Ovary (tissue), 9 donors: ENCODE measurements around the gene PIGS. TPM values are rescaled to one million over a fixed set of nuclear protein-coding genes. Genes with fewer than 3 reads are reported as not detected.

Experiments
- DNase-seq, 5 donors: peaks; one replicate each; pipeline ENCODE4 v3.0.0-alpha.2; 2019 to 2020
- H3K27ac ChIP-seq, 2 donors: fragments of 200-600 bp; one replicate each; pipeline versions ENCODE4 v1.5.1 to v1.8.0; 2019 to 2022
- H3K27me3 ChIP-seq: fragments of 200-600 bp; one replicate; pipeline ENCODE4 v1.8.0; 2022
- H3K36me3 ChIP-seq: fragments of 200-600 bp; sonication (generic); one replicate; pipeline ENCODE4 v1.5.1; 2019
- H3K4me1 ChIP-seq: one replicate; pipeline ENCODE4 v1.8.1; 2013; ENCODE audit warnings: mild to moderate bottlenecking, moderate library complexity; ENCODE audit not compliant: insufficient read depth
- H3K4me3 ChIP-seq: fragments of 200-600 bp; sonication (generic); one replicate; pipeline ENCODE4 v1.5.1; 2017
- H3K9me3 ChIP-seq, 2 donors: fragments of 200-600 bp in 1 of 2; sonication (generic) in 1 of 2; one replicate each; pipeline versions ENCODE4 v1.5.1 to v1.8.1; 2013 to 2019; ENCODE audit warnings: mild to moderate bottlenecking in 1 of 2, moderate library complexity in 1 of 2
- CTCF ChIP-seq, 3 donors: fragments of 450-650 bp in 2 of 3; fragments of 200-600 bp in 1 of 3; IDR thresholded peaks; one replicate each; pipeline versions ENCODE4 v1.5.1 to v1.8.0; 2016 to 2022; ENCODE audit warnings: antibody characterized with exemption in 3 of 3, mild to moderate bottlenecking in 1 of 3
- EP300 ChIP-seq: sonication (generic); formaldehyde crosslinking; IDR thresholded peaks from one replicate; pipeline ENCODE4 v1.6.1; 2017; ENCODE audit warnings: antibody characterized with exemption
- POLR2A ChIP-seq: fragments of 450-650 bp; IDR thresholded peaks from one replicate; pipeline ENCODE4 v1.6.1; 2017; ENCODE audit warnings: antibody characterized with exemption, mild to moderate bottlenecking, moderate library complexity
- WGBS, 3 donors: extraction: QIAGEN DNeasy Blood & Tissue Kit in 1 of 3; methylation state at CpG; one replicate each; pipeline versions ENCODE4 v1.1.5 to v1.1.7; 2013 to 2017; 5-methylcytosine and 5-hydroxymethylcytosine counted together
- intact Hi-C, 4 donors: fragments of 100-400 bp; cut with DNase I; formaldehyde crosslinking; loops; one replicate each; pipeline versions ENCODE4 v1.11.0 to v1.15.1; 2022 to 2023
- polyA plus RNA-seq, 2 donors: library from polyadenylated mRNA; stranded (reverse); fragments of 200-250 nt in 1 of 2; fragments of 350-450 nt in 1 of 2; fragmentation: Illumina TruSeq in 1 of 2; extraction: RNeasy Lipid Tissue Mini Kit (QIAGEN cat#74804) in 1 of 2; gene quantifications; one replicate each; pipeline ENCODE4 v1.2.3, GENCODE V29; 2013 to 2014
- total RNA-seq, 7 donors: library from RNA; depleted of rRNA in 2 of 7; stranded (reverse); fragments of >200 nt in 2 of 7; fragmentation: NEBNext Ultra II Directional in 3 of 7; extraction: Animal tissue kit (Norgen Biotek cat#: 25700) in 3 of 7; gene quantifications; one replicate each; pipeline versions ENCODE4 v1.1.0 to v1.2.4, GENCODE V29; 2016 to 2023
- donor health status: DM: no; HTN: no; CAD: no; lungs with moderate emphysema.
- donor health status: DM: no; HTN: no; CAD: no.
- donor health status: Bipolar disorder and iron deficiency.
- donor health status: DM: yes; HTN: yes; CAD: no.
- donor health status: DM: no; HTN: no; CAD: no.
- donor health status: DM: yes; HTN: yes; CAD: no.

PIGS gene
- total and polyA plus RNA-seq, 9 donors: 16.1 to 64.8 (median 33.5) TPM

GRCh38 chr17:28582513-28582912, 11.2 kb upstream of the PIGS start:
- WGBS, 3 donors: 98% methylated on average over 2 of the region's 2 CpGs
- TF ChIP-seq POLR2A: no peak
- intact Hi-C loops: no loop called here

GRCh38 chr17:28580959-28581358, 9.6 kb upstream of the PIGS start:
- H3K9me3 ChIP-seq: no peaks in the 10 kb centered on the region
- no peak for TF ChIP-seq EP300
- TF ChIP-seq POLR2A: no peak
- TF ChIP-seq CTCF (IDR thresholded peaks at IDR 0.05): no peak
- no peak overlapping the region for H3K27ac ChIP-seq
- H3K4me3 ChIP-seq: no peak overlapping the region
- peaks cover 4% of the 10 kb centered on the region for H3K4me1 ChIP-seq
- DNase-seq: no peak
- no peaks in the 10 kb centered on the region for H3K36me3 ChIP-seq
- intact Hi-C loops: no loop called here
- H3K27me3 ChIP-seq: no peaks in the 10 kb centered on the region
- 94 to 97% (median 96%) methylated on average over 3 of the region's 3 CpGs for WGBS, 3 donors

More at GRCh38 chr17:28582513-28582912, 11.2 kb upstream of the PIGS start:
- no peak overlapping the region for H3K27ac ChIP-seq
- DNase-seq: no peak
- H3K36me3 ChIP-seq: no peaks in the 10 kb centered on the region
- no peaks in the 10 kb centered on the region for H3K27me3 ChIP-seq
- H3K9me3 ChIP-seq: no peaks in the 10 kb centered on the region
- H3K4me1 ChIP-seq: no peaks in the 10 kb centered on the region
- H3K4me3 ChIP-seq: no peak overlapping the region

GRCh38 chr17:28579526-28579925, 8.2 kb upstream of the PIGS start:
- Histone ChIP-seq H3K9me3 (no peaks in the 10 kb centered on the region), H3K27ac (no peak overlapping the region), H3K4me1 (peaks cover 4% of the 10 kb centered on the region), H3K27me3 (no peaks in the 10 kb centered on the region), H3K4me3 (no peak overlapping the region), H3K36me3 (no peaks in the 10 kb centered on the region)
- TF ChIP-seq POLR2A (no peak), EP300 (no peak), CTCF (IDR thresholded peaks at IDR 0.05) (no peak)
- DNase-seq: no peak
- 88 to 91% (median 91%) methylated on average over 4 of the region's 4 CpGs for WGBS, 3 donors
- intact Hi-C loops: no loop called here

- Histone ChIP-seq H3K27ac (no peak overlapping the region), H3K27me3 (no peaks in the 10 kb centered on the region), H3K9me3 (no peaks in the 10 kb centered on the region), H3K4me1 (peaks cover 4% of the 10 kb centered on the region), H3K4me3 (no peak overlapping the region), H3K36me3 (no peaks in the 10 kb centered on the region)
- intact Hi-C loops: no loop called here
- TF ChIP-seq EP300: no peak
- WGBS, 3 donors: 98 to 99% (median 98%) methylated on average over 8 of the region's 8 CpGs
- DNase-seq: no peak
Observed at GRCh38 chr17:28578246-28579195, 7.2 kb upstream of the PIGS start.

- Histone ChIP-seq H3K9me3 (no peaks in the 10 kb centered on the region), H3K4me3 (no peak overlapping the region), H3K27ac (peak overlapping the region; percentile 28 to 53), H3K27me3 (no peaks in the 10 kb centered on the region), H3K36me3 (no peaks in the 10 kb centered on the region), H3K4me1 (peaks cover 4% of the 10 kb centered on the region)
- DNase-seq: no peak
- WGBS, 3 donors: 93 to 98% (median 98%) methylated on average over 3 of the region's 3 CpGs
- TF ChIP-seq CTCF (IDR thresholded peaks at IDR 0.05): no peak
- TF ChIP-seq EP300: no peak
- no peak for TF ChIP-seq POLR2A
- intact Hi-C loops: no loop called here
Observed at GRCh38 chr17:28577466-28577824, 6.1 kb upstream of the PIGS start.
